ENCODE measurements around the gene DDX41. TPM values are rescaled to one million over a fixed set of nuclear protein-coding genes. Genes with fewer than 3 reads are reported as not detected.

DDX41 gene
- total RNA-seq, 2 donors from 2014 or later: 33.1 to 53.5 TPM

DNA sequence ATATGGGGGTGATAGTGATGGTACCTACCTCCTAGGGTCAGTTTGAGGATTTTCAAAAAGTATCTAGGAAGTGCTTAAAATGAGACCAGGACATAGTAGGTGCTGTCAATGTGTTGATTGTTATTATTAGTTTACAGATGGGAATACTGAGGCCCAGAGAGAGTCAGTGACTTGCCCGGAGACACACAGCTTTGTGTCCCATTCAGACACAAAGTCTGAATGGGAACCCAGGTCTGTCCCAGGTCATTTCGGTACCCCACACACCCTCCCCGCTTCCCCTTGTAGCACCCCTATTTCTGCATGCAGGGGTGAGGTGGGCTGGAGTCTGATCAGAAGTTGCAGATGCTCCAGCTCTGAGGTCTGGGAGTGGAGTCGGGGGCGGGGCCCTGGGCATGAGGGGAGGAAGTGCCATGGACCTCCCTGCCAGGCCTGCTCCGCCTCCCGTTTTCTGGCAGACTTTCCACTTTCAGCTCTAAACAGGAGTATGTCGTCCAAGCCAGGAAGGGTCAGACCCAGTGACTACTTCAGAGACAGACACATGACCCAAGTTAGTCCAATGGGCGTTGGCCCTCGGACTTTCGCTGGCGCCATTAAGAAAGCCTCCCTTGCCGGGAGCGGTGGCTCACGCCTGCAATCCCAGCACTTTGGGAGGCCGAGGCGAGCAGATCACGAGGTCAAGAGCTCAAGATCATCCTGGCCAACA, 40.1 kb downstream of the DDX41 start:
- ATAC-seq (no peak), DNase-seq (peak; percentile 75)
- intact Hi-C loops (cut with DNase I): no loop called here

DNA sequence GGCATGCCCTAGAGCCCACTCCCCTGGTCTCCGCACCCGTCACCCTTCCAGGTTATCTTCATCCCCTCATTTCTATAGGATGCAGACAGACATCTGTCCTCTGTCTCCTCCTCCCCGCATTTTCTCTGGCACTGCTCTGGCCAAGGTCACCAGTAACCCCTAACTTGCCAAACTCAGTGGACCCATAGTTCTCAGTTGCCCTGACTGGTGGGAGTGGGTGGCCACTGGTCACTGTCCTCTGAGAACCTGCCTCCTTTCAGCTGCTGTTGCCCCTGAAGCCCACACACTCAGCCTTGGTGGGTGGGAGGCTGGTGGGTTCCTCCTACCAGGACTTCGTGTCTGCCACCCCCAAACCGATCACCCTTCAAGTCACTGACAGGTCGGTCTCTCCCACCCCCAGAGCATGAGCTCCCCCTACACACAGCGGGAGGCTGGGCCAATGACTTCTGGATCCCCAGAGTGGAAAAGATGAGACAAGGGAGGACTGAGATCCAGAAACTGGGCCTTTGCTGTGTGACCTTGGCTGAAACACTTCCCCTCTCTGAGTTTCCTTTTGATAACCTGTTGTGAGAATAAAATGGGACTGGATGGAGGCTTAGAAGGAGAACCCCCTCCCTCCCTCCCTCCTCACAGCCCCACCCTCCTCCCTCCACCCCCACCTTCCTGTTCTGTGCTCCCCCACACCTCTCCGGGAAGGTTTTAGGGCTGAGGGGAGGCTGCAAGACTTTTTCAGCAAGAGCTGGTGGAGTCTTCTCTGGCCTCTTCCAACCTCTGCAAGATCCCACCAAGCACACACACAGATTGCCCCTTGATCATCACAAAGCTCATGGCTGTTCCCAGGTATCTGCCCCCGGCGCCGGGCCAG, 41.0 kb downstream of the DDX41 start:
- no peak for ATAC-seq
- no peak for DNase-seq
- intact Hi-C loops (cut with DNase I): no loop called here

DNA sequence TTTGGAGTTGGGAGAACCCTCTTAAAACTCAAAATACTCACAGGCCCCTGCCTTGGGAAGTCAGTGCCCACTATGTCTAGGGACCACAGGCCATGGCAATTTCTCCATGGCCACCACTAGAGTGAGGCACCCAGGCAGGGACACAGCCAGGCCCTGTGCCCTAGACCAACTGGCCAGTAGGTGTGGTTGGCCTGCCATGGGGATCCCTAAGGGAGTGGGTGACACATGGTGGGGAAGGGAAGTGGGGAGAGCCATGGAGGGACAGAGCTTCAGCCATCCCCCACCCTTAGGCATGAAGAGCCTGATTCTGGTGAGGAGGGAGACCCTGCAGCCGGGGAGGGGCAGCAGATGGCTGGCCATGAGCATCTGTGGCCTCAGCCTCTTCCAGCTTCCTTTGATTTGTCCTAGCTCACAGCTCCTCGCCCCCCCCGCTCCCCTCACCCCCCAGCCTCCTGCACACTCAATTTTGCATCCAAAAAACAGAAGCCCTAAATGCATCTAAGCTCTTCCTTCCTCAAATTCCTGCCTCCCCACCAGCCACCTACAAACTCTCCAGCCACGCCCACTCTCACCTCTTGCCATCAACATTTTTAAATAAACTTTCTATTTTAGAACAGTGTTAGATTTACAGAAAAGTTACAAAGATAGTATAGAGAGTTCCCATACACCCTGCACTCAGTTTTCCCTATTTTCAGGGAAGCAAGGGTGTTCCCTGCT, 41.8 kb downstream of the DDX41 start:
- DNase-seq: no peak
- intact Hi-C loops (cut with DNase I): no loop called here

DNA sequence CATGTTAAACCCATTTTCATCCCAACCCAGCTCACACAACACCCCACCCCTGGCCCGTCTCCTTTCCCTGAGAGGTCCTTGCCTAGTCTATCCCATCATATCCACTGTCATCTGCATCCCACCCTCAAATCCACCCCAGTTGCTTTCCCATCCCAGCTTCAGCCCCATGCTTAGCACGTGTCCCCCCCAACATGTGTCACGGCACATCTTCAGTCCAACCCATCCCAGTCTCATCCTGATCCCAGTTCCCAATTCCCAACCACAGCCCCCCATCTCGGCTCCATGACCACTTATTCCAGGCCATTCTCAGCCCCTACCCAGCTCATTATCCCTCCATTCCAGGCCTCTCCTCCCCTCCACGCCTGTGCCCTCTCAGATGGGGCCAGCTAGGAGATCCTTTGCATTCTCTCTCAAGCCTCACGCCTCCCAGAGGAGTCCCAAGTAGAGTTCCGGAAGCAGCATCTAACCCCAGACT, 42.7 kb downstream of the DDX41 start:
- intact Hi-C loops (cut with DNase I): no loop called here
- no peak for DNase-seq
- ATAC-seq: no peak

More for the DNA sequence above, 41.8 kb downstream of the DDX41 start:
- no peak for ATAC-seq

DNA sequence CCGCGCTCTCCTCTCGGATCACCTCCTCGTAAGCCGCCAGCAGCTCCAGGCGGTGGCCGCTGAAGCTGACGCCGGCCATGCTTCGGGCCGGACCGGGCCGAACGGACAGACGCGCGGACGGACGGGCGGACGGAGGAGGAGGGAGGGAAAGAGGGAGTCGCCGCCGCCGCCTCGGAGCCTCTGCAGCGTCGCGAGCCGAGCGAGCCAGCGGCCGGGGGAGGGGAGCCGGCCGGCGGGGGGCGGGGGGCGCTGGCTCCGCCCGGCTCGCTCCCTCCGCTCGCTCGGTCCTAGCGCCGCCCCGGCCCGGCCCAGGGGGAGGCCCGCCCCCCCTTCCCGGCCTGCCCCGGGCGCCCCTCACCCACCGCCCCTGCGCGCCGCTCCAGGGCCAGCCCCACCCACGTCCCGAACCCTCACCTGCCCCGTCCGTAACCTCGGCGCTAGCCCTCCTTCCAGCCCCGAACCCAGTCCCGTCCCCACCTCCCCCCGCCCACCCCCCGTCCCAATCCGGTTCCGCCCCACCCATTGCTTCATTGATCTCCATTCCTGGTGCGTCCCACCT, 43.2 kb downstream of the DDX41 start, which contains the start of gene DBN1:
Gene DBN1 (minus strand): TSS at position 192 of the 559 bp plus-strand sequence. CDS start 113 bp downstream, at position 79.
- intact Hi-C loops (cut with DNase I): no loop called here
- DNase-seq: peak; percentile 58
- ATAC-seq: peak; percentile 50 to 79

DNA sequence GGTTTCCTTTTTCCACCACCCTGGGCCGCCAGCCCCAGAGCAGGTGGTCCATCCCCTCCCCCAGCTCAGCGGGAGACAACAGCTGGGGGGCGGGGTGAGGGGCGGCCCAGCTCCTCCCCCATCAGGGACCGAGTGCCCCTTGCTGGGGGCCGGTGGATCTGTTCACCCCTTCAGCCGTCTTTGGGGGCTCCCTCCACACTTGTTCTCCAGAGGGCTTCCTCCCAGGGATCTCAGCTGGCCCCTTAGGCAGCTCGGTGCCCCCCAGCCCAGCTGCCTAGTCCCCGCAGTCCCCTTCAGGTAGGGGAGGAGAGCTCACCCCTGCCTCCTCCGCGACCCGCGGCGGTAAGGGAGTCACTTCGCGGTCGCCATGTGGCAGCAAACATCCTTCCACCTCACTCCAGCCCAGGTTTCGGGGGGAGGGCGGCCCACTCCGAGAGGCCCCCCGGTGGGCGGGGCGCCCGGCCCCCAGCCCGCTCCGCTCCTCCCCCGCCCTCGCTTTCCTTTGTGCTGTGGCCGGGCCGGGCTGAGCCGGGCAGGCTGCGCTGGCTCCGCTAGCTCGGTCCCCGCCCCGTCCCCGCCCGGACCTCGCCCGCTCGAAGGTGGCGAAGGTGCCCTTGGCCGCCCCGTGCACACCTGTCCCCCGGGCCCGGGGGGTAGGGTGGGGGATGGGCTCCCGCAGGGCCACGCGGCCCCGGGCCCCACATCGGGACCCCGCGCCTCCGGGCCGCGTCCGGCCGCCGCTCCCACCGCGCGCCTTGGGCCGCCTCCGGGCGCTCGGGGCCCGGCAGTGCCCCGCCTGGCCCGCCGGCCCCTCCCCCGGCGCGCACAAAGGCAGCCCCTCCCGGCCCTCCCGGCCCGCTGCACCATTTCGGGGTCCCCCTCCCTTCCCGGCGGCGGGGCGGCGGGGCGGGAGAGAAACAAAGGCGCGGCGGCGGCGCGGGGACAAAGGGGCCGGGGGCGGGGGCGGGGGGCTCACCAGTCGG, 44.0 kb downstream of the DDX41 start:
- DNase-seq (no peak), ATAC-seq (peak; percentile 6 to 43)
- intact Hi-C loops (cut with DNase I): no loop called here

DNA sequence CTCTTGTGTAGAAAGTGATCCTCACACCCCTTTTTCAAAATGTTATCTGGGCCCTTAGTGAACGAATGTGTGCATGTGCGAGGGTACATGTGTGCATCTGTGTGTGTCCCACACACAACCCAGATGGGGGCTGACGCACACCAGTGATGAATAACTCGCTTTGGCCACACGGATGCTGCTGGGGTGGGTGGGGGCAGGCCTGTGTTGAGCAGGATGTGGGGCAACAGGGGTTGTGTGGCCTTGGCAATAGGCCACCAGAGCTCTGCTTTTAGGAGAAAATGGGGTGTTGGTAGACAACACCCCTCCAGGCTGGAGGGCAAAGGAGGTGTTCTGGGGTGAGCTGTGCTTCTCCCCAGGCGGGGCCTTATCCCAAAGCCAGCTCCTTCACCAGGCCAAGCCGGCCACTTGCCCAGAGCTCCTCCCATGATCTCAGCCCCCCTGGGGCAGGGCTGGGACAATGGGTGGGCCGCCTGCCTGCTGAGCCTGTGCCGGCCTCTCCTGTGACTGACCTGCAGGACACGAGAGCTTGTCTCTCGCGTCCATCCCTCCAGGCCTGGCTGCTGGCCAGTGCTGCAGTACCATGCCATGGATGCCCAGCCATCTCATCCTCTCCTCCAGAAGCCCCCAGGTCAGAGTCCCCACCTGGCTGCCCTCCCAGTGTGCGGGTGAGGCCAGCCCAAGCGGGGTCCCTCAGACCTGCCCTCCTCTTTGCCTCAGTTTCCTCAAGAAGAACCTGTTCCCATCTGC, 45.0 kb downstream of the DDX41 start:
- DNase-seq (peak; percentile 76), ATAC-seq (peak in 1 of 2 donors; percentile 21)
- intact Hi-C loops (cut with DNase I): no loop called here

DNA sequence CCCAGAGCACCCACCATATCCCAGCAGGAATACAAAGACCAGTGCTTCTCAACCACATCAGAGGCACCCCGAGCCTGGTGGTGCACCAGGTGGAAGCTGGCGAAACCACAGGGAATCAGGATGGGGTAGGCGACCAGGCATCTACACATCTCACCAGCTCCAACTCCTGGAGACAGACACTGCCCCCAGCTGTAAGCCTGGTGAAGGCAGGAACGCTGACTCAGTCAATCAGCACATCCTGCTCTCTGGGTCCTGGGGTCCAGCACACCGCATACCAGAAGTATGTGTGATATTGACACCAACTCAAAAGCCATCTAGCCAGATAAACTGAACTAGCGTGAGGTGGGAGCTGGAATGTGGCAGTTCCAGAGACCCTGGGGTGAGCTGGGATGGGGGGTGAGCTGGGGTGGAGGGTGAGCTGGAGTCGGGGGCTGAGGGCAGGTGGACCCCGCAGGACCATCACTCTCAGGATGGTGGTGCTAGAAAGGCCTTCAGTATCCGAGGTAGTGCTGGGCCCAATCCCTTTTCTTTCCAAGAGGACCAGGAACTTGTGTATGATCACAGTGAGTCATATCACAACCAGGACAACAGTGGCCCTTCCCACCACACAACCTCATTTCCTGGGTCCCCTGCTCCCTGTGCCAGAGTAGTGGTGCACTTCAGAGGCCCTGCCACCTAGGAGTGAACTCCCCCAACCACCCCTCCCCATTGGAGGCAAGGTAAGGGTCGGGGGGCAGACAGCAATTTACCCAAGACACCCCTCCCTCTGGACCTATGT, 45.8 kb downstream of the DDX41 start:
- ATAC-seq (no peak), DNase-seq (no peak)
- intact Hi-C loops (cut with DNase I): no loop called here

DNA sequence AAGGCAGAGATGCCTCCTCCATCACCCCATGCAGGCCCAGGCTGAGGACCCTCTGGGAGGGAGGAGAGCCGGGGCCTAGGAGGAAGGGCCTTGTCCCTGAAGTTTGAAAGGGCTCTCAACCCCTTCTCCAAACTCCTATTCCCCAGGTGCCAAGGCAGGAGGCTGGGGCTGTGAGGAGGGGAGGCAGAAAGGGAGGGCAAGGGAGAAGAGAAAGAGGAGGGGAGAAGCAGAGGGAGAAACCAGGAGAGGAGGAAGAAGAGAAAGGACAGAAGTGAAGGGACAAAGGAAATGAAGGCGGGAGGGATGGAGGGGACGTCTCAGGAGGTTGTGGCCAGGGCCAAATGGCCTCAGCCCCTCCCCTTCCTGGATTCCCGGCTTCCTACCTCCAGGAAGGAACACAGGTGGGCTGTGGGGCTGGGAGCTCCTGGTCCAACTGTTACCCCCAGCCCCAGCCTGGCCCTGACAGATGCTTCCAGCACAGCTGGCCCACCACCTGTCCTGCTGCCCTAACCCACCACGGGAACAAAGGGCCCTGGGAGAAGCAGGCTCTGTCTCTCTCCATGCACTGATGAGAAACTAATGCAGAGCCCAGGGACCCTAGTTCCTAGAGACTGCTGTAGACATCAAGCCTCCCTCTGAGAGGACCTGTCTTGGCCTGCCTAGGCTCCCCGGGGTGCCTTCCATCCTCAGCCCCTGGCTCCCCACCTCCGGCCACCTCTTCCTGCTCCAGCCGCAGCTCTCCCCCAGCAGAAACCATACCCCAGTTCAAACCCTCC, 46.8 kb downstream of the DDX41 start:
- no peak for ATAC-seq
- intact Hi-C loops (cut with DNase I): no loop called here

DNA sequence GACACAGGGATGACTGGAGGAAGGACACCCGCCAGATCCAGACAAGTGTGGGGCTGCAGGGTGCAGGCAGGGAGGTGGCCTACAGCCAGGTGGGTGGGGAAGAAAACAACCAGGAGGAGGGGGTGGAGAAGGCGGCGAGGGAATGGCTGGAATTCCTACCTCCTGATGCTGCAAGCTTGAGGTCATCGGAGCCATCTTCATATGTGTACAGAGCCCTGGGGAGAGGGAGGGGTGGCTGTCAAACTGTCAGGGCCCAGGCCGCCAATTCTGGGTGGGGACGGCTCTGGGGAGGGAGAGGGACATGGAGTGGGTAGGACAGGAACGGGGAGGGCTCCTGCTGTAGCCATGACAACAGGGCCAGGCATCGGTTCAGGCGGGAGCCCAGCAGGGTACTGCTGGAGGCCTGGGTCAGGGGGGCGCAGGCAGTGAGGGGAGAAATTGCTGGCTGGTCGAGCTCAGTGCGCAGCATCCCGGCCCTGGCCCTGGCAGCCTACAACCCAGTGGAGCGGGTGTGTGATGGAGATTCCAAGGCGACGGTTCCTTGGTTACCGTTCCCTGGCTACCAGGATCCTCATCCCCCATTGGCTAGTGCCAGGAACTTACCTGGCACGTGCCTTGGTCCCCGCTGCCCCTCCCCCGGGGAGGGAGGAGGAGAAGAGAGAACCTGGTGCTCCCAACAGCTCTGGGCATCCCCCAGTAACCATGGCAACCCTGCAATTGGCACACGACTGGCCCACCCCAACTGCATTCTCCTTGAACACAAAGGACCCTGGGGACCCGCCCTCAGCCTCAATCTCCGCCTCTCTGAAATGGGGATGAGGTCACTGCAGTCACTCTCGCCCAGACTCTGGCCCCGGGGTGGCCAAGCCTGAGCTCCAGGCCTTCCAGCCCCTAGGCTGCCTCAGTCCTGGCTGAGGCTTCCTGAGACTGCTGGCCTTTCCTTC, 47.8 kb downstream of the DDX41 start:
- ATAC-seq (peak in 1 of 2 donors; percentile 35), DNase-seq (peak; percentile 64)
- intact Hi-C loops (cut with DNase I): no loop called here

More for the DNA sequence above, 46.8 kb downstream of the DDX41 start:
- DNase-seq: no peak

DNA sequence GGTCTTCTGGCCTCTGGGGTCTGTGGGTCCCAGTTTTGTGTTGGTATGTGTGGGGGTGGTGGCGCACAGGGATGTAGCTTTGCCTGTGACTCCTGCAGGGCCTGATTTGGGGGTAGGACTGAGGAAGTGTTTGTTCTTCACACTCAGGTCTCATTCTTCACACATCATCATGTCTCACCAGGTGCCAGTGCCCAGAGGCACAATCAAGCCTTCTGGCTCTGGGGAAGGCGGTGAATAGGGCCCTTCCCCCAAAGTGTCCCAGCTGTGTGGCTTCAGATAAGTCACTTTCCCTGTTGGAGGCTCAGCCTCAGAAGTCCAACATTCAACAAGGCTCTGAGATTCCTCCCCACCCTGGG, 48.5 kb downstream of the DDX41 start:
- intact Hi-C loops (cut with DNase I): no loop called here
- DNase-seq (no peak), ATAC-seq (no peak)

DNA sequence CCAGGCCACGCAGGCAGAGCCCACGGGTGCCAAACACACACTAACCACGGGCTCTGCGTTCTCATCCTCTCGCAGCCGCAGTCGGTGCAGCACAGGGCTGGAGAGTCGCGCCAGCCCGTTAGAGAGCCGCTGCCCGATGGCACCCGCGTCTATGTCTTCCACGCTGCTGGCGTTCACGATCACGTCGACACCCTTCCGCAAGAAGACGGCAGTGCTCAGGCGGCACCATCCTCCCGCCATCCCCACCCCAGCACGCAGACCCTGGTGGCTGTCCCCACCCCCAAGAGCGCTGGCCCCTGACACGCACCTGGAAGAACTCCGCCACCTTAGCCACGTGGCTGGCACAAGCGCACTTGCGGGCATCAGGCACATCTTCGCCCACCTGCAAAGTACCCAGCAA, 49.3 kb downstream of the DDX41 start:
- intact Hi-C loops (cut with DNase I): no loop called here
- ATAC-seq (no peak), DNase-seq (no peak)

DNA sequence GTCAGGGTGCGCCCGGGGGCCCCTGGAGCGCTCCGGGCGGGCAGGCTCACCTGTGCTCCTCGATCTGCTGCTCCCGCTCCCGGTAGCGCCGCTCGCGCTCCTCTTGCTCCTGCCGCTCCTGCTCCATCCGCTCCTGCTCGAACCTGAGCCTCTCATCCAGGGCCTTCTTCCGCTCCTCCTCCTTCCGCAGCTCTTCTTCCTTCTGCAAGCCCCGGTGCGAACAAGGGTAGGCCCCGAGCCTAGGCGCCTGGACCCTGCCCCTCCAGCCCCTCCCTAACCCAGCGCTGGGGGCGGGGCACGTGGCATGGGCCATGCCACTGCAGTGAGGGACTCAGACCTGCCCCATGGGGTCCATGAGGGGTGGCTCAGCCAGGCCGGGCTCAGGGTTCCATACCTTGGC, 49.9 kb downstream of the DDX41 start:
- intact Hi-C loops (cut with DNase I): no loop called here
- DNase-seq: no peak
- ATAC-seq: no peak

DNA sequence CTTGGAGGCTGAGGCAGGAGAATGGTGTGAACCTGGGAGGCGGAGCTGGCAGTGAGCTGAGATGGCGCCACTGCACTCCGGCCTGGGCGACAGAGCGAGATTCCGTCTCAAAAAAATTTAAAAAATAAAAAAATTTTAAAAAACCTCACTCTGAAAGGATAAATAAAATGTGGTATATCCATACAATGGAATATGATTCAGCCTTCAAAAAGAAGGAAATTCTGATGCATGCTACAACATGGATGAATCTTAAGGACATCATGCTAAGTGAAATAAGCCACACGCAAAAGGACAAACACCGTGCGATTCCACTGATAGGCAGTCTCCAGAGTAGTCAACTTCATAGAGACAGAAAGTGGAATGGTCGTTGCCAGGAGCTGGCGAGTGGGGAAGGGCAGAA, 51.7 kb downstream of the DDX41 start:
- DNase-seq: no peak
- intact Hi-C loops (cut with DNase I): no loop called here
- no peak for ATAC-seq

Measured in left cardiac atrium (tissue), 4 donors.